GM18505 (cell line): Measurements from ENCODE around the gene ASIC5.

ENCODE experiments used
- ATAC-seq: cut with Tn5 transposase; IDR thresholded peaks from one replicate; pipeline ENCODE4 v1.9.1; 2021; ENCODE audit not compliant: unreplicated experiment
- POLR2A ChIP-seq: IDR thresholded peaks from 4 replicates; pipeline ENCODE4 v1.6.1; 2011; ENCODE audit warnings: borderline replicate concordance; ENCODE audit not compliant: insufficient read depth, insufficient read length; ENCODE audit errors: extremely low read depth

Gene ASIC5

GRCh38 chr4:155781249-155781831 lies 84.7 kb downstream of the ASIC5 start:
- no peak for TF ChIP-seq POLR2A

GRCh38 chr4:155780775-155781174 lies 85.3 kb downstream of the ASIC5 start:
- no peak for ATAC-seq
- TF ChIP-seq POLR2A: no peak

More at GRCh38 chr4:155781249-155781831, 84.7 kb downstream of the ASIC5 start:
- ATAC-seq: no peak
